ENCODE results near the gene TMEM175. TPM values are rescaled to one million over a fixed set of nuclear protein-coding genes. Genes with fewer than 3 reads are reported as not detected.

The TMEM175 gene
- total RNA-seq, 3 donors from 2014 or later = 26.2 to 32.2 (median 28.2) TPM

DNA sequence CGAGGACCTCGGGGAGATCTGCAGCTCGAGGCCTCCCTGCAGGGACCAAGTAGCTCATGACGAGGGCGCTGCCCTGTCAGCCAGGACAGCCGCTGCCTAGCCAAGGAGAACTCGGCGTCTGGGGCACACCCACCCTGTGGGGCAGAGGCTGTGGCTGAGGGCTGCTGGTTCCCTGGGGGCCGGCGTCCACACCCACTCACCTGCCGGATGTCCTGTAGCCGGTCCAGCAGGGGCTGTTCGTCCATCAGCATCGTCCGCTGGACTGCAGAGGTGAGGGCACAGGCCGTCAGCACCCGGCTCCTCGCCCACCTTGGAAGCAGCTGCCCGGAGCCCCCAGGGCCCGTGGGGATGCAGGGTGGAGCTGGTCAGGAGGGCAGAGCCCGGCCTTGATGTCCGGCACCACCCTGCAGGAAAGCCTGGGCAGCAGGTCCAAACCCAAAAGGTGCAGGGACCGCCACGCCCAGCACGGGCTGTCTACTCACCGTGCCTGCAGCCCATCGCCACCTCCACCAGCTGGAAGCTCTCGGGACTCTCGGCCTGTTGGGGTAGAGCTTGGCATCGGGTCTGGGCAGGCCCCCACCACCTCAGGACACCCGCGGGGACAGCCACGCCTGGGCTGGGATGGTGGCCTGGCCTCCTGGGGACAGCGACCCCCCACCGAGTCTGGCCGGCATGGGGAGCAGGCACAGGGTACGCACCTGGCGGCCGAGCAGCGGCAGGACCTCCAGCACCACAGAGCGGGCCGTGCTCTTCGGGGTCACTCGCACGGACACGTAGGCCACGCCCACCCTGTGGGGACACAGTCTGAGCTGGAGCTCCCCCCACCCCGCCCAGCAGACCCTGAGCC, 34.2 kb downstream of the TMEM175 start:
- no peak for DNase-seq (ENCODE audit: low spot score in 2 of 2)
- TF ChIP-seq POLR2AphosphoS5 (IDR thresholded peaks at IDR 0.05) (no peak), CTCF (IDR thresholded peaks at IDR 0.05) (no peak), POLR2A (IDR thresholded peaks at IDR 0.05) (no peak)
- intact Hi-C loops (cut with DNase I; ENCODE audit: low total_unique reads) = no loop called here
- no peak overlapping the region for H3K4me3 ChIP-seq
- H3K27ac ChIP-seq = no peak overlapping the region
- H3K27me3 ChIP-seq = no peaks in the 10 kb centered on the region
- H3K4me1 ChIP-seq = peaks cover under 1 to 4% of the 10 kb centered on the region in 2 donors
- H3K9me3 ChIP-seq = no peaks in the 10 kb centered on the region
- H3K36me3 ChIP-seq = no peaks in the 10 kb centered on the region

GRCh38 chr4:967113-968104, 35.1 kb downstream of the TMEM175 start:
- DNase-seq (ENCODE audit: low spot score in 2 of 2) = no peak
- TF ChIP-seq POLR2AphosphoS5 (IDR thresholded peaks at IDR 0.05) (no peak), POLR2A (IDR thresholded peaks at IDR 0.05) (no peak), CTCF (IDR thresholded peaks at IDR 0.05) (no peak)
- intact Hi-C loops (cut with DNase I; ENCODE audit: low total_unique reads) = no loop called here
- H3K4me1 ChIP-seq = peaks cover 10 to 13% of the 10 kb centered on the region in 2 donors
- no peaks in the 10 kb centered on the region for H3K36me3 ChIP-seq
- H3K4me3 ChIP-seq = no peak overlapping the region
- no peaks in the 10 kb centered on the region for H3K27me3 ChIP-seq
- H3K27ac ChIP-seq = no peak overlapping the region
- no peaks in the 10 kb centered on the region for H3K9me3 ChIP-seq

DNA sequence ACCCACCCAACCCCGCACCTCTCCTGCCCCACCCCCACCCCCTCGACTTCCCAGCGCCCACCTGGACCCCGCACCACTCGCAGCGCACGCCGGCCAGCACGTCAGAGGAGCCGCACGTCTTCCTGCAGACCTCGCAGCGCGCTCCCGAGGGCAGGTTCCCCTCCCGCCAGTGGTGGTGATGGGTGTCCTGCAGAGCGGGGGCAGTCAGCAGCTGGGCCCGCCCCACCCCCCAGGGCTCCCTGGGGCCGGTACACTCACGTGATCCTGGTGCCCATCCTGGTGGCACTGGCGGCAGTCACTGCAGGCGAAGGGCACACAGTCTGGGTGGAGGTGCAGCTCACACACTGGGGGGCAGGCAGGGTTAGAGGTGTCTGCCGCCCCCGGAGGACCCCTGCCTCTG, 36.0 kb downstream of the TMEM175 start:
- TF ChIP-seq POLR2A (IDR thresholded peaks at IDR 0.05) = no peak
- no peak for TF ChIP-seq CTCF (IDR thresholded peaks at IDR 0.05)
- no peak for TF ChIP-seq POLR2AphosphoS5 (IDR thresholded peaks at IDR 0.05)
- Histone ChIP-seq H3K36me3 (no peaks in the 10 kb centered on the region), H3K4me3 (no peak overlapping the region), H3K27me3 (no peaks in the 10 kb centered on the region), H3K4me1 (peaks cover 16% of the 10 kb centered on the region in 2 donors), H3K9me3 (no peaks in the 10 kb centered on the region), H3K27ac (no peak overlapping the region)
- intact Hi-C loops (cut with DNase I; ENCODE audit: low total_unique reads) = no loop called here
- no peak for DNase-seq (ENCODE audit: low spot score in 2 of 2)

DNA sequence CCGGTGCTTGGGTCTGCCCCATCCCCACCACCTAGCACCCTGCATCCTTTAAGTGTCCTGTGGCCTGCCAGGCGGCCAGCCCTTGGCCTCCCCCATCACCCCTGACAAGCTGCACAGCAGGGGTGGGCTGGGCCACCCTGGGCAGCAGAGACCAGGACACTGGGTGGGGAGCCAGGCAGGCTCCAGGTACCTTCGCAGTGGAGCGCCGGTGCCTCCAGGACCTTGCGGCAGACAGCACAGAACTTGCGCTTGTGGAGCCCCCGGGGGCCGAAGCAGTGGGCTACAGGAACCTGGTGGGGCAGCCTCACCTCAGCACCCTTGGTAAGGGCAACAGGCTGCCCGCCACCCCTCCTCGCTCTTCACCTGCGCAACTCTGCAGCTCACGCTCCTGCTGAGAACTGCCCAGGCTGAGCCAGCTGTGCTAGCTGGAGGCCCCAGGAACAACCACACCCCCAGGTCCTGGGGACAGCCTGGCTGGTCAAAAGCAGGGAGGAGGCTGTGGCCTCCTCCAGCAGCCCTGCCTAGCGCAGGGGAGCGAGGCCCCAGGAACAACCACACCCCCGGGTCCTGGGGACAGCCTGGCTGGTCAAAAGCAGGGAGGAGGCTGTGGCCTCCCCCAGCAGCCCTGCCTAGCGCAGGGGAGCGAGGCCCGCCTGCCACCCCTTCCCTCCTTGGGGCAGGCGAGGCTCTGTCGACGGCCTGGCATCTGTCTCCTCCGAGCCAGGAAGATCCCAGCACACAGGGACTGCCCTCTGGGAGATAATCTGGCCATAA, 36.5 kb downstream of the TMEM175 start:
- H3K27me3 ChIP-seq = no peaks in the 10 kb centered on the region
- H3K27ac ChIP-seq = no peak overlapping the region
- TF ChIP-seq POLR2AphosphoS5 (IDR thresholded peaks at IDR 0.05) = no peak
- TF ChIP-seq POLR2A (IDR thresholded peaks at IDR 0.05) = no peak
- no peak for TF ChIP-seq CTCF (IDR thresholded peaks at IDR 0.05)
- peaks cover 16% of the 10 kb centered on the region in 2 donors for H3K4me1 ChIP-seq
- no peaks in the 10 kb centered on the region for H3K36me3 ChIP-seq
- H3K4me3 ChIP-seq = no peak overlapping the region
- DNase-seq (ENCODE audit: low spot score in 2 of 2) = no peak
- intact Hi-C loops (cut with DNase I; ENCODE audit: low total_unique reads) = no loop called here
- no peaks in the 10 kb centered on the region for H3K9me3 ChIP-seq

All from breast epithelium (tissue), 4 donors.